Epithelial cell of proximal tubule (primary cell): ENCODE data around the gene JPH3. TPM values are rescaled to one million over a fixed set of nuclear protein-coding genes. Genes with fewer than 3 reads are reported as not detected.

Source experiments
- DNase-seq: peaks from one replicate; pipeline ENCODE4 v3.0.0-alpha.2; 2011; ENCODE audit warnings: low read depth
- H3K4me3 ChIP-seq: 2 replicates; pipeline ENCODE4 v1.5.1; 2011; ENCODE audit warnings: low read depth, mild to moderate bottlenecking, low read length
- CTCF ChIP-seq: conservative IDR thresholded peaks from 2 replicates; pipeline ENCODE4 v1.5.1; 2012; ENCODE audit warnings: low read depth, mild to moderate bottlenecking, low read length
- total RNA-seq: library from RNA; depleted of rRNA; stranded (reverse); fragments of >200 nt; gene quantifications from 2 replicates; pipeline ENCODE4 v1.2.3, GENCODE V29; 2015

JPH3 gene
- total RNA-seq: 0.14 and 0.40 TPM in 2 replicates

- no peak for DNase-seq
- H3K4me3 ChIP-seq: no peak within 1 kb of the TSS
- TF ChIP-seq CTCF: no peak
Observed at GRCh38 chr16:87602001-87602775, at the start of gene JPH3. Gene JPH3 (plus strand): TSS chr16:87602508. CDS start chr16:87603147, 639 bp downstream.

GRCh38 chr16:87552772-87553573 is 49.3 kb upstream of the JPH3 start:
- DNase-seq: peak; percentile 63
- TF ChIP-seq CTCF: no peak
- H3K4me3 ChIP-seq: no peak overlapping the region

- TF ChIP-seq CTCF: no peak
- H3K4me3 ChIP-seq: no peak overlapping the region
- no peak for DNase-seq
Observed at GRCh38 chr16:87554754-87555427, 47.4 kb upstream of the JPH3 start.

- no peak overlapping the region for H3K4me3 ChIP-seq
- TF ChIP-seq CTCF: no peak
- no peak for DNase-seq
Observed at GRCh38 chr16:87555647-87556046, 46.7 kb upstream of the JPH3 start.

- TF ChIP-seq CTCF: no peak
- no peak overlapping the region for H3K4me3 ChIP-seq
- no peak for DNase-seq
Observed at GRCh38 chr16:87556941-87557459, 45.3 kb upstream of the JPH3 start.

GRCh38 chr16:87558682-87559081 is 43.6 kb upstream of the JPH3 start:
- no peak for TF ChIP-seq CTCF
- H3K4me3 ChIP-seq: no peak overlapping the region
- no peak for DNase-seq
